MM.1S (cell line): ENCODE results near the gene FHL3.

Experiments used
- DNase-seq: peaks from one replicate; pipeline ENCODE4 v3.0.0-alpha.2; 2015
- H2AFZ ChIP-seq: fragments of 300-600 bp; sonication (generic); 2 replicates; pipeline ENCODE4 v1.6.0; 2016; ENCODE audit warnings: antibody characterized with exemption, low read length
- H3F3A ChIP-seq: fragments of 300-600 bp; sonication (generic); 2 replicates; pipeline ENCODE4 v1.6.1; 2016; ENCODE audit warnings: mild to moderate bottlenecking, antibody characterized with exemption, low read length, moderate library complexity, mixed read lengths; ENCODE audit not compliant: insufficient read depth
- H3K27ac ChIP-seq: fragments of 300-600 bp; sonication (generic); 2 replicates; pipeline ENCODE4 v1.5.1; 2016; ENCODE audit warnings: mild to moderate bottlenecking, low read length
- H3K27me3 ChIP-seq: fragments of 300-600 bp; sonication (generic); replicated peaks from 2 replicates; pipeline ENCODE4 v1.6.0; 2016; ENCODE audit warnings: low read length; ENCODE audit not compliant: insufficient read depth
- H3K36me3 ChIP-seq: fragments of 300-600 bp; sonication (generic); replicated peaks from 2 replicates; pipeline ENCODE4 v1.6.1; 2016; ENCODE audit warnings: mild to moderate bottlenecking, low read length, mixed read lengths; ENCODE audit not compliant: insufficient read depth
- H3K4me1 ChIP-seq: fragments of 300-600 bp; sonication (generic); 2 replicates; pipeline ENCODE4 v1.6.1; 2016; ENCODE audit warnings: low read length, mixed read lengths
- H3K4me2 ChIP-seq: fragments of 300-600 bp; sonication (generic); 2 replicates; pipeline ENCODE4 v1.6.0; 2016; ENCODE audit warnings: low read depth, low read length
- H3K4me3 ChIP-seq: fragments of 300-600 bp; sonication (generic); 2 replicates; pipeline ENCODE4 v1.5.1; 2016; ENCODE audit warnings: low read length, mixed read lengths
- H3K79me2 ChIP-seq: fragments of 300-600 bp; sonication (generic); 2 replicates; pipeline ENCODE4 v1.6.1; 2016; ENCODE audit warnings: mixed run types, low read length, mixed read lengths
- H3K9ac ChIP-seq: fragments of 300-600 bp; sonication (generic); 2 replicates; pipeline ENCODE4 v1.6.1; 2016; ENCODE audit warnings: low read length, mixed read lengths
- H3K9me2 ChIP-seq: fragments of 300-600 bp; sonication (generic); replicated peaks from 2 replicates; pipeline ENCODE4 v1.6.1; 2016; ENCODE audit warnings: mild to moderate bottlenecking, low read length, mixed read lengths; ENCODE audit not compliant: insufficient read depth
- H3K9me3 ChIP-seq: fragments of 300-600 bp; sonication (generic); replicated peaks from 2 replicates; pipeline ENCODE4 v1.6.1; 2016; ENCODE audit warnings: mild to moderate bottlenecking, low read length, mixed read lengths; ENCODE audit not compliant: insufficient read depth
- H4K20me1 ChIP-seq: fragments of 300-600 bp; sonication (generic); 2 replicates; pipeline ENCODE4 v1.6.1; 2016; ENCODE audit warnings: mild to moderate bottlenecking, low read length, moderate library complexity, mixed read lengths; ENCODE audit not compliant: insufficient read depth
- EZH2 ChIP-seq: fragments of 300-600 bp; sonication (generic); optimal IDR thresholded peaks from 2 replicates; pipeline ENCODE3; 2017; ENCODE audit warnings: low read depth, mild to moderate bottlenecking, antibody characterized with exemption, low read length, mixed read lengths
- EZH2phosphoT487 ChIP-seq: fragments of 300-600 bp; sonication (generic); IDR thresholded peaks from 2 replicates; pipeline ENCODE4 v1.6.1; 2018; ENCODE audit warnings: antibody characterized with exemption, low read length
- TF ChIP-seq, protein P1 (sequence below): fragments of 300-600 bp; sonication (generic); IDR thresholded peaks from 2 replicates; pipeline ENCODE4 v1.5.1; 2016; ENCODE audit warnings: antibody characterized with exemption, low read length, mixed read lengths

FHL3 gene

DNA sequence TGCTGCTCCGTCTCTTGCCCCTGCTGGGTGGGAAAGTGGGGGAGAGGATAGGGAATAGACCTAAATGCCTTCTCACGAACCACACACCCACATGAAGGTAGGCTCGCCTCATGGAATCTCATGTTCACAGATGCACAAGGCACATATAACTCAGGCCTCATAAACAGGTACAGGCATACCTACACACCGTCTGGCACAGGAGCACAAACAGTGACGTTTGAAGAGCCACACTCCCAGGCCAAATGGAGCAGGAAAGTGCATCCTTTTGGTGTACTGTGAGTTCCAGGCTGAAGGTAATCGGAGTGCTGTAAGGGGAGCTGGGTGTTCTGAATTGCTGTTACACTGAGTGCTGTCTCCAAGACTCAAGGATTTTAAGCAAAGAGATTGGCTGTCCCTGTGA is 20.4 kb upstream of the FHL3 start:
- no peak overlapping the region for H2AFZ ChIP-seq
- H3K79me2 ChIP-seq = no peaks in the 10 kb centered on the region; the same call in 1 of the 2 replicates
- TF ChIP-seq EZH2phosphoT487 (no peak), EZH2 (no peak)
- TF ChIP-seq, protein P1, sequence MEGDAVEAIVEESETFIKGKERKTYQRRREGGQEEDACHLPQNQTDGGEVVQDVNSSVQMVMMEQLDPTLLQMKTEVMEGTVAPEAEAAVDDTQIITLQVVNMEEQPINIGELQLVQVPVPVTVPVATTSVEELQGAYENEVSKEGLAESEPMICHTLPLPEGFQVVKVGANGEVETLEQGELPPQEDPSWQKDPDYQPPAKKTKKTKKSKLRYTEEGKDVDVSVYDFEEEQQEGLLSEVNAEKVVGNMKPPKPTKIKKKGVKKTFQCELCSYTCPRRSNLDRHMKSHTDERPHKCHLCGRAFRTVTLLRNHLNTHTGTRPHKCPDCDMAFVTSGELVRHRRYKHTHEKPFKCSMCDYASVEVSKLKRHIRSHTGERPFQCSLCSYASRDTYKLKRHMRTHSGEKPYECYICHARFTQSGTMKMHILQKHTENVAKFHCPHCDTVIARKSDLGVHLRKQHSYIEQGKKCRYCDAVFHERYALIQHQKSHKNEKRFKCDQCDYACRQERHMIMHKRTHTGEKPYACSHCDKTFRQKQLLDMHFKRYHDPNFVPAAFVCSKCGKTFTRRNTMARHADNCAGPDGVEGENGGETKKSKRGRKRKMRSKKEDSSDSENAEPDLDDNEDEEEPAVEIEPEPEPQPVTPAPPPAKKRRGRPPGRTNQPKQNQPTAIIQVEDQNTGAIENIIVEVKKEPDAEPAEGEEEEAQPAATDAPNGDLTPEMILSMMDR = no peak
- no peaks in the 10 kb centered on the region for H3K27me3 ChIP-seq
- no peaks in the 10 kb centered on the region; the same call in 1 of the 2 replicates for H3K36me3 ChIP-seq
- H3K4me1 ChIP-seq = peaks cover 40% of the 10 kb centered on the region
- no peaks in the 10 kb centered on the region for H3K9me3 ChIP-seq
- no peak overlapping the region for H3K4me2 ChIP-seq
- H3K9ac ChIP-seq = no peak overlapping the region
- no peak overlapping the region for H3K27ac ChIP-seq
- H4K20me1 ChIP-seq = no peaks in the 10 kb centered on the region
- H3K9me2 ChIP-seq = no peaks in the 10 kb centered on the region
- peaks cover 39% of the 10 kb centered on the region for H3F3A ChIP-seq
- H3K4me3 ChIP-seq = no peak overlapping the region
- no peak for DNase-seq

GRCh38 chr1:38025233-38025632 is 19.9 kb upstream of the FHL3 start:
- no peak overlapping the region for H3K9ac ChIP-seq
- H3K27ac ChIP-seq = no peak overlapping the region
- no peak overlapping the region for H3K4me2 ChIP-seq
- H4K20me1 ChIP-seq = no peaks in the 10 kb centered on the region
- no peaks in the 10 kb centered on the region for H3K27me3 ChIP-seq
- H3K79me2 ChIP-seq = no peaks in the 10 kb centered on the region; the same call in 1 of the 2 replicates
- H3K9me3 ChIP-seq = no peaks in the 10 kb centered on the region
- TF ChIP-seq EZH2 (no peak), EZH2phosphoT487 (no peak)
- TF ChIP-seq, protein P1 = no peak
- no peaks in the 10 kb centered on the region for H3K9me2 ChIP-seq
- H3F3A ChIP-seq = peaks cover 35% of the 10 kb centered on the region
- peaks cover 36% of the 10 kb centered on the region for H3K4me1 ChIP-seq
- no peaks in the 10 kb centered on the region; the same call in 1 of the 2 replicates for H3K36me3 ChIP-seq
- no peak overlapping the region for H2AFZ ChIP-seq
- no peak for DNase-seq
- no peak overlapping the region for H3K4me3 ChIP-seq

- Histone ChIP-seq H3K4me3 (no peak overlapping the region), H4K20me1 (no peaks in the 10 kb centered on the region), H3K9ac (no peak overlapping the region), H3K9me3 (no peaks in the 10 kb centered on the region), H3K36me3 (peaks cover 5% of the 10 kb centered on the region), H3K27ac (no peak overlapping the region), H3K27me3 (no peaks in the 10 kb centered on the region), H2AFZ (no peak overlapping the region), H3K4me1 (peaks cover 12% of the 10 kb centered on the region), H3F3A (peaks cover 14% of the 10 kb centered on the region), H3K9me2 (no peaks in the 10 kb centered on the region), H3K4me2 (no peak overlapping the region), H3K79me2 (peaks cover 10% of the 10 kb centered on the region)
- no peak for DNase-seq
- TF ChIP-seq, protein P1 = no peak
- no peak for TF ChIP-seq EZH2
- TF ChIP-seq EZH2phosphoT487 = no peak
These were observed 17.5 kb upstream of the FHL3 start for GRCh38 chr1:38022810-38023209.
